SK-N-MC (cell line): ENCODE measurements around the gene CACNG4.

Experiments used
- EZH2 ChIP-seq: fragments of 200-600 bp; sonication (generic); IDR thresholded peaks from one replicate; pipeline ENCODE4 v1.6.1; 2017; ENCODE audit warnings: antibody characterized with exemption
- POLR2AphosphoS5 ChIP-seq: IDR thresholded peaks from 2 replicates; pipeline ENCODE4 v1.6.1; 2012; ENCODE audit warnings: mild to moderate bottlenecking, low read depth, low read length, borderline replicate concordance

GRCh38 chr17:66950886-66951604, 13.5 kb upstream of the CACNG4 start:
- TF ChIP-seq EZH2 (no peak), POLR2AphosphoS5 (no peak)
